HPDE6-E6E7 (cell line): Measurements from ENCODE around the gene GSK3B.

Source experiments
- DNase-seq: peaks from one replicate; pipeline ENCODE4 v3.0.0; 2011; ENCODE audit warnings: missing footprints; ENCODE audit errors: extremely low spot score

GSK3B gene

DNA sequence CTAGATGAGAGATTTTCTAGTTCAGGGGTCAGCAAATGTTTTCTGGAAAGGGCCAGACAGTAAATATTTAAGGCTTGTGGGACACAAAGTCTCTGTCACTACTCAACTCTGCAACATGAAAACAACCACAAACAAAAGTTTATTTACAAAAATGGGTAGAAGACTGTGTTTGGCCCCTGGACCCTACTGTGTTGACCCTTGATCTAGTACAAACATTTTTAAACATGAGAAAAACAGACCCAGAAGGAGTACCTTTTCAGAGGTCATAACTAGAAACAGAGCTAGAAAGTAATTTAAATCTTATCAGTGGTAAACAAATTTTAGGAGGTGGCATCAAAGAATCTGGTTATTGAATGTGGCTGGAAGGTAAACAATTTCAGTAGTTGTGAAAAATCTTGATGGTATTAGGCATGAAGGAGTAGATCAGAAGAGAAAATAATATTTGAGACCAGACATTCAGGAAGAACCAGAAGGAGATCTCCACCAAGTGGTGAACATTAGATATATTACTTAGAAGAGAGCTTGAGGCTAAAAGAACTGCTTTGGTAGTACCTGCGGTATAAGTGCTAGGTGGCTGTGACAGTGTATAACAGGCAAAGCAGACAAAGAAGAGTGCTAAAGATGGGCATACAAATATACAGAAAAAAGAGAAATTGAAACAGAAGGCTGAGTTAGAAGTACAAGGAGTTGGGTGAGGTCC lies 210.6 kb downstream of the GSK3B start:
- no peak for DNase-seq

DNA sequence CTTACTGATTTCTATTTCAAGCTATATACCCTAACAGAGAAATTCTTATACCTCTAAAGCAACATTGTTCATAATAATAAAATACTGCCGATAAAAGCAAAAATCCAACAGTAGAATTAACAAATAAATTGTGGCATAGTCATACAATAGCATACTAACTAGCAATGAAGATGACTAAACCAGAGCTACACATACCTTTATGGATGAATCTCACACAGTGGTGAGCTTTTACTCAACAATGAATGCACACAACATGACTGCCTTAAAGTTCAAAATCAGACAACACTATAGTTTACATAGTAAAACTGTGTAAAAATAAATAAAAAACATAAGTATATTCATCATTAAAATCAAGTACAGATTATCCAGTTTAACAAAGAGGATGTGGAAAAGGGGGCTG lies 213.3 kb downstream of the GSK3B start:
- no peak for DNase-seq

DNA sequence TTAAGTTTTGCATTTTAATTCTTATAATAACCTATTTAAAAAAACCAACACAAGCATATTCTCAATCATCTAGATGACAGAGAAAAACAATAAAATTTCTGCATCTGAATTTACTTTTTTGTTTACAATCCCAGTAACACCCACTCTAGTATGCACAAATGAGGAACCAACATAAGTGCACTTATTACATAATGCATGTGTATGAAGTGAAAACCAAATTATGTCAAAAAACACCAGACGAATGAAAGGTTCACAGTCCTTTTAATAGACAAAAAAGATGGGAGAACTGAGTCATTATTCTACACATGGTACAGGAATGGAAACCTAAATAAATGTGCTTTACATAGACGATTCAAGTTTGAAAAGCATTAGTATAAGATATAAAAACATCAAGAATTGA lies 220.6 kb downstream of the GSK3B start:
- no peak for DNase-seq

DNA sequence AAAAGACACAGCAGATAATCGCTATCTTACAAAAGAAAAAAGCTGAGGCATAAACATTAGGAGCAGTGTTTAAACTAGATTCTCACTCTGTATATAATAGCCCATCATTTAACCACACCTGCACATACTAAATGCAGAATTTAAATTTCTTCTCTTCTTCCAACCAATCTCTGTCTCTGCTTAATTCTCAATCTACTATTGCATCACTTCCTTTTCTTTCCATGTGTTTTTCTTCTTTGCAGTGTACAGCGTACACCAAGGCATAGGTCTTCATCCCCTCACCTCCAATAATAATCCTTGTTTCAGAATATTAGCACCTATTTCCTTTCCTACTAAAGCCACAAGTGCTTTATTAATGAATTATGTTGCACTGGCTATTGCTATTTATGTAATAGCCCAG lies 221.5 kb downstream of the GSK3B start:
- DNase-seq, result no peak

DNA sequence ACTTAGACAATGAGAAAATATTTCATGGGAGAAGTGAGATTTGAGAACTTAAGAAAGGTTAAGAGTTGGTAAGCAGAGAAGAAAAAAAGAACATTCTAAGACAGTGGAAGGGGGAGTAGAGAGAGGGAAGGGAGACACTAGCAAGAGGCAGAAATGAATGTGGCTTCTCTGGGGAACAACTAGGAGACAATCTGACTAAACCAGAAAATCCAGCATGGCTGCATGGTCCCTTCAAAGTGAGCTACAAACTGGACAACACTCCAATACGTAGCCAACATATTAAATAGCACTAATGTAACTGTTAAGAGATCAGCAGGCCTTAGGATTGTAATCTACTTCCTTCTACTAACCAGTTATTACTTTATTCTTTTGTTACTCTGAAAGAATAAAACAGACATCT lies 222.7 kb downstream of the GSK3B start:
- DNase-seq, result no peak

DNA sequence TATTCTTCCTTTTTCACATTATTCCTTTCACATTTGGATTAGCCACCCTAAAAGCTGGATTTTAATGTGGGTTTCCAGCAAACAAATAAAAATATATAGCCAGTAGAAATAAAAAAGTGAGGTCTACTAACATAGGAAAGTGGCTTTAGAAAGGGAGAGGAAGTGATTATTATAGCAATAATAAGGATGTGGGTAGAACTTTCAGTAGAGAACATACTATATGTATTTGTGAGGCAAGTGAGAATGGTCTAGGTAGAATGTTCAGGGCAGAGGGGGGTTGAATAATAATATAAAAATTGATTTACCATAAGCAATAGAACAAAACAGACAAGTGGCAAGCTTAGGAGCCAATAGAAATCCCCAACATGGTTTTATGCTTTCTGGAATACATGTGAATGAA lies 223.7 kb downstream of the GSK3B start:
- no peak for DNase-seq

DNA sequence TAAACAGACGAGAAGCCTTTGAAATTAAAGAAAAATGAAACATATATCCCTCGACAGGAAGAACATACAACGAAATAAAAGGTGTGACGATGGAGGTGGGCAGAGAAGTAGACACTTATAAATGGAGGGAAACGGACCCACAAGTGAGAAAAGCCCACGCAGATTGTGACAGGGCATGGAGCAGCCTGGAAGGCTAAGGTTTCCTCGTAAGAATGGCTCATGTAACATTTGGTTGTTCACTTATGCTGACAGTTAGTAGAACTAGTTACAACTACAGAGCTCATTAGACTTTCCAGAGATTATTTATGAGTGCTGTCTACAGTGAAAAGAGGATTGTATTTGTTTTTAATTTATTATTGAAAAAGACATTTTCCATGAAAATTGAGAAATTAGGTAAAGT lies 229.8 kb downstream of the GSK3B start:
- DNase-seq, result no peak

DNA sequence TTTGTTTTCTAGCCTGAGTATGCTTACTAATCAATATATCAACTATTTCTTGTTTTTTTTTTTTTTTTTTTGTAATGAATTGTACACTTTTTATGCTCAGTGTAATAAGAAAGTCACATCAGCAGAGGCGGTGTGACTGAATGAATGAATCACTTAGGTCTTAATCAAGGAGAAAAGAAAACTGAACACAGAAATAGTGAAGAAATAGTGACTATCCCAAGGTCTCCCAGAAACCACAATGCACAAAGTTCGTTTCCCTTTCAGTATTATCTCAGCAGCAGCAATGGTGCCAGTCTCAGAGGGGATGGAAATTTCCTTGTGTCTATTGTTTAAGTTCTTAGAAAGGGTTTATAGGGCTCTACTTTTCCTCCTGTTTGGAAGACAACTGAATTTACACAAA lies 231.6 kb downstream of the GSK3B start:
- DNase-seq, result no peak

DNA sequence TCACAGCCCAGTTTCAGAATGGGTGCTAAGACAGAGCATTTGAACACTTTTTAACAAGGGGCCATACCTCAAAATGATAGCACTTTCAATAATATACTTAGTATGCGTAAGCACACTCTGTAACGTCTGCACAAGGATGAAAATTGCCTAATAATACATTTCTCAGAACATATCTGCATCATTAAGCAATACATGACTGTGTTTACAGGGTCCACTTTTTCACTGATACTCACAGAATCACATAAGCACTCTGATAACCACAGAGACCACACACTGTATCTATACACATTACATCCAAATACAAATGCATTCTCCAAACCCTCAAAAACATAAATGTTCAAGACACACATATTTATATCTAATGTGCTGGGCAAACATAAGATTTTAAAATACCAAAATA lies 232.6 kb downstream of the GSK3B start:
- no peak for DNase-seq

DNA sequence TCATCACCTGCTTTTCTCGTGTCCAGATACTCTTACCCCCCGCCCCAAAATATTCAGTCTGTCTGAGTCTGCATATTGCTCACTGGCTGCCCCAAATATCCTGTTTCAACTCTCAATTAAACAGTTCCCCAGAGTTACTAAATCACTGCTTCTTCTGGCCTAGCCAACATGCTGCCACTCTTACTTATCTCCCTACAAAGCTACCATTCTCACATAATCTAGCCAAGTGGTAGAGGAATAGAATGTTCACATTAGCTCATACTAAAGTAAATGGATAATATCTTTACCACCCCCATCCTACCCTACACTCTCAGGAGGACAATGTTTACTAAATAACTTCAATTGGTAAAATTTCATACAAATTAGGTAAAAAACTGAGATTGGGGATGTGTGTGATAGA lies 234.5 kb downstream of the GSK3B start:
- no peak for DNase-seq

DNA sequence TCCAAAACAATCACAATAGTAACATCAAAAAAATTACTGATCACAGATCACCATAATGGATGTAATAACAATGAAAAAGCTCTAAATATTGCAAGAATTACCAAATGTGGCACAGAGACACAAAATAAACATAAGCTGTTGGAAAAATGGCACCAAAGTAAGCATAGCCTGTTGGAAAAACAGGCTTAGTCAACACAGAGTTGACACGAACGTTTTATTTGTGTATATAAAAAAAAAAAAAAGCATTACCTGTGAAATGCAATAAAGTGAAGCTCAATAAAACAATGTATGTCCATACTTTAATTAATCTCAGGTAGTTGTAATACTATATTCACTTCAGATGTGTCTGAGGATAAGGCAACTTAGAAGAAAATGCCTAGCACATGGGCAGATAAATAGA lies 235.3 kb downstream of the GSK3B start:
- DNase-seq, result no peak

DNA sequence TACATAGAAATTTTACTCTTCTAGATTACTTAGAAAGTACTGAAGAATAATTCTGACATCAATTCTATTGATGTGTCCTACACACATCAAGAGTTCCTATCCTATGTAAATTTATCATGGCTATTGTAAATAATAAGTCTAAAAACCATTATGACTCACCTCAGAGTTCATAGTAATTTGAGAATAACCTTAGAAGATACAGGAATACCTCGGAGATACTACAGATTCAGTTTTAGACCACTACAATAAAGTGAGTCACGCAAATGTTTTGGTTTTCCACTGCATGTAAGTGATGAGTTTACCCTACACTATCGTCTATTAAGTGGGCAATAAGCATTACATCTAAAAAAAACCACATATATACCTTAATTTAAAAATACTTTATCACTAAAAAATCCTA lies 237.6 kb downstream of the GSK3B start:
- DNase-seq, result no peak

DNA sequence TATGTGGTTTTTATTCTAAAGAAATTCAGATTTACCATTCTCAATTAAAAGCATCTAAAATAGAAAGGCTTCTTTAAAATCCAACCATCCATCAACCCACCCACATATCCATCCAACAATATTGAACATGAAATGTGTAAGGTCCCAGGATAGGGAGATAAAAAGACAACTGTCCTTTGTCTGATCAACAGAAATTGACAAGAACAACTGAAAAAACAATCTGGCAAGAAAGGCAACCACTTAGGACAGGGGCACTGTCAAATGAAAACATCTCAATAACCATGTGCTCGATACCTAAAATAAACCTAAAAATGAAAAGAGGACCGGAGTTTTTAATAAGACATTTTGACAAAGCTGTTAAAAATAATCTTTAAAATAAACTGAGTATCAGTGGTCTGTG lies 245.1 kb downstream of the GSK3B start:
- no peak for DNase-seq

DNA sequence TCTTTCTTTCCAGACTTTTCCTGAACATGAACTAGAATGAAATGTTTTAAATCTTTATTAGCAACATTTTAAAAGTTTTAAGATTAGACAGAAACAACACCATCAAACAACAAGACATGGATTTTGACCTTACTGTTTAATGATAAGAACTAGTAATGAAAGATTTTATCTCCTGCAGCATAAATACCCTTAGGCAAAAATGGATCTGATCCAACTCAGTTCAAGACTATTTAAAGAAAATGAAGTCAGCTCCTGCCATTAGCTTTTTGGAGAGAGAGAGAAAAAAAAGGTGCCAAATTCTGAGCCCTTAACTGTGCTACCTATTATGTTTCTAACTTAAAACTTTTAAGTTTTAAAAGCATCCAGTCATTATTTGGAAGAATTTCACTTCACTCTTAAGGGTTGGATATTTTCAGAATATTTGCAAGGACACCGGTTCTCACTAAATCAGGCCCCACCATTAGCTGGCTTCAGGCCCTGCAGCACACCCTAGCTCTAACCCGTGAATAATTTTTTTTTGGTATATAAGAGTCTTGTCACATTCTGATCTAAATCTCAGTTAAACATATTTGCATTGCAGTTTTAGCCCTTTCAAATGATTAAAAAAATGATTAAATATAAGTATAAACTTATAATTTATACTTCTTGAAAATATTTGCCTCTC lies 252.3 kb downstream of the GSK3B start:
- DNase-seq, result no peak

DNA sequence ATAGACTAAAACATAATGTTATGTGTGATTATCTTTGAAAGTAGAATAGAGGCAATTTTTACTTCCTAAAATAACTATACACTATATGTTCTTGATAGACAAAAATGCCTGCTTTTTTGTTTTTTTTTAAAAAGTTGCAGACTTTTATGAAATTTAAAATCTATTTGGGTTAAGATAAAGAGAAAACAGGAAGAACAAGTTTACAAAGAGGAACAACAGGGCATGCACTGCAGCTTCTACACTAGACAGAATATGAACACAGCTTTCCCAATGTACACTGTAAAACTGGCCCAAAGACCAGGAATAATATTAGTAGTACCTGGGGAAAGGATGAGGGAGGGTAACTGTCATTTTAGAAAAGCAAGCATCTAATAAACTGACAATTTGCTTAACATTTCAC lies 258.7 kb downstream of the GSK3B start:
- no peak for DNase-seq

DNA sequence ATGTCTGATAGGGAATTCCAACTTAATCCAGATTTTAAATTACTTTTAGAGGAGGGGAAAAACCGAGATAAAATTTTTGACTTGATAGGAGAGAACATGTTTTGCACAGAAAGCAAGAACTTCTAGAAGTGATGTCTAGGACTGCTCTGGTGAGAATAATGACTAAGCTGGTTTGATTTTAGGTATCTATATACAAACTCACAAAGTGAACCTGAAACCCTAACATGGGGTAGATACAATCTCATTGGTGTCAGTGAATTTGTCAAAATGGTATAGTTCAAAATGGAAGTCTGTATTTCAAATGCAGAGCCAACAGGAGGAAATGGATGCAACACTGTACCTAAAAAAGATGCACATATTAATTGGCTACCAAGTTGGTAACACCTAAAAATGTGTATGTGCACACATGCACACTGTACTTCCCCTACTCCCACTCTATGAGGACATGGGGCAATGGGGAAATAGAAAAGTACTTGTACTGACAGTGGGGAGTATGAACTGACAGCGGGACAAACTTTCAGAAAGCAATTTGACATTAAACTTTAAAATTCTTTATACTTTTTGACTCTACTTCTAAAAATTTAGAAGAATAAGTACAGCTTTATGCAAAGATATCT lies 259.4 kb downstream of the GSK3B start:
- DNase-seq, result no peak

DNA sequence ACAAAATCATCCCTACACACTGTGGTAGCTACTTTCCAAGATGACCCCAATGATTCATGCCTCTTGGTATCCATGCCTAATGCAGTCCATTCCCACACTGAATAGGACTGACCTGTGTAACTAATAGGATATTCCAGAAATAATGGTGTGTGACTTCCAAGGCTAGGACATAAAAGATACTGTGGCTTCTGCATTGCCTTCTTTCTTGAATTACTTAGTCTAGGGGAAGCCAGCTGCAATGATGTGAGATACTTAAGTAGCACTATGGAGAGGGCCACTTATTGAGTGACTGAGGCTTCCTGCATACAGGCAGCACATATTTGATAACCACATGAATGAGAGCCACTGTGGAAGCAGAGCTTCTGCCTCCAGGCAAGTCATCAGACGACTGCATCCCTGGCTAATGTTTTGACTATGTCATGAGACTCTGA lies 262.3 kb downstream of the GSK3B start:
- DNase-seq, result no peak

DNA sequence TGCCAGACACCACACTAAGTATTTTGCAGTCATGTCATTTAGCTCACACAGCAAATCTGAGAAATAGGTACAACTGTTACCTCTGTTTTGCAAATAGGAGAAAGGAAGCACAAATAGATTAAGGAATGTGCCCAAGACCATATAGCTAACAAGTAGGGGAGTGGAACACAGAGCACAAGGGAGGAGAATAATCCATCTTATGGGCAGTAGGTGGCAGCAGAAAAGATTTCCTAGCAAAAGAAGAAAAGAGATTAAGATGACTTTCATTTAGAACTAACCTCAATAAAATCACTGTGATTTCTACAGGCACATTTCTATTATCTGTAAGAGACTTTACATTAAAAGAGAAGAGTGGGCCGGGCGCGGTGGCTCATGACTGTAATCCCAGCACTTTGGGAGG lies 263.2 kb downstream of the GSK3B start:
- DNase-seq, result no peak

DNA sequence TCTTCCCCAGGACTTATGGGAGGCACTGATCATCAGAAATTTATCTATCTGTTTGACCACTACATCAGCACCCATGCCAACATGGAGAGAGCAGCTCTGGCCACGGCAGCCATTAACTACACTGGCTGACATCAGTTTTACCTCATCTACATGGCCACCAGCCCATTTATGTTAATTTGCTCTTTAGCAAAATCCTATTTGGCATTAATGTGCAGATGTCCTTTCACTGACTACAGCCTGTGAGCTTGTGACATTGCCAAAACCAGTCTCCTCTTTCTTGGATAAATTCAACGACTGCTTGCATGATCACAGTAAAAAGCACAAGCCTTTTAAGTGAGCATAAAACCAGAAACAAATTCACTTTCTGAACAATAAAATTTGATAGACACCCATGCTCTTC lies 264.8 kb downstream of the GSK3B start:
- no peak for DNase-seq

DNA sequence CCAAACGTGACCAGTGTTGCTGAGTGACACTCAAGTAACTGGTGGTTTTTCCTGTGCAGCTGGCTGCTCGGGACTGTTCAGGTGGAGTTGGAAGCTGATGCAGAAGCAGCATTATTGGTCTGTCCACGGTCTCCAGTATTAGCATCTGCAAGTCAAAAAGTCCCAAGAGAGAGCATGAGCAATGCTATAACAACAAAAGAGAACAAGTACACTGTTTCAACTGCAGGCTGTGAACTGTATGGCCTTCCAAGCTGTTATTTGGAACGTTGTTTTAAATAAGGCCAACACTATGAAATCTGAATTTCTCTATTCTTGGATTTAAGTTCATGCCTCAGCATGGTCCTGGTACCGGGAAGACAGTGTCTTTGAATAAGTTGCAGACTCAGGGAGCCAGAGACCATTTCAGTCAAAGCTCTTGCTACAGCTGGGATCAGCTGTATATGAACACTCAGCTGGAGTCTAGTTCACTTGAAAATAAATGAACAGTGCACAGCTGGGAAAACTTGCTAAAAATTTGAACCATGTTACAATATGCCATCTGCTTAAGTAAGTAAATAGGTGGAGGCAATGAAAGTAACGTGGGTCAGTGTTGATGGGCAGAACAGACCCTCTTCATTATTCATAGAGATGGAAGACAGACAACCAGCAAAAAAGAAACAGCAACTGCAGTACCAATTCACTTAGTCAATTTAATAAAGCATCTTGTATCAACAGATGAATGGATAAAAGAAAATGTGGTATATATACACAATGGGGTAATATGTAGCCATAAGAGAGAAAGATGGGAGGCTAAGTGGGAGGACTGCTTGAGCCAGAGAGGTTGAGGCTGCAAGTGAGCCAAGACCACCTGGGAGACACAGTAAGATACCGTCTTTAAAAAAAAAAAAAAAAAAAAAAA lies 267.3 kb downstream of the GSK3B start:
- DNase-seq, result no peak

DNA sequence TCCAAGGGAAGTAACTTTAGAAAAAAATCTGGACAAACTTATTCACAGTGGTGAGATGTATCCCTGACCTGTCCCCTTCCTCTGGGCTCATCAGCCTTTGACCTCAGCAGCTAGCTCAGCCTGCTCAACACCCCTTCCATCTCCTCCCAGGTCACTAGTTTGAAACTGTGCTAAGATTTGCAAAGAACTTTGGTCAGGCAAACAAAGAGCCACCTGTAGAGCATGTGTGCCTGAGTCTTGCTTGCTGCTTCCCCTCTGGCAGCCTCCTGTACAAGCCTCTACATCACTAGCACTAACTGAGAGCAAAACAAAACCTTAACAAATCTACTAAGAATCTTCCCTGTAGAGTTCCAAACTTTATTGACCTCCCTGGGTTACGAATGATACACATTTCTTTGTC lies 268.4 kb downstream of the GSK3B start:
- DNase-seq, result no peak

DNA sequence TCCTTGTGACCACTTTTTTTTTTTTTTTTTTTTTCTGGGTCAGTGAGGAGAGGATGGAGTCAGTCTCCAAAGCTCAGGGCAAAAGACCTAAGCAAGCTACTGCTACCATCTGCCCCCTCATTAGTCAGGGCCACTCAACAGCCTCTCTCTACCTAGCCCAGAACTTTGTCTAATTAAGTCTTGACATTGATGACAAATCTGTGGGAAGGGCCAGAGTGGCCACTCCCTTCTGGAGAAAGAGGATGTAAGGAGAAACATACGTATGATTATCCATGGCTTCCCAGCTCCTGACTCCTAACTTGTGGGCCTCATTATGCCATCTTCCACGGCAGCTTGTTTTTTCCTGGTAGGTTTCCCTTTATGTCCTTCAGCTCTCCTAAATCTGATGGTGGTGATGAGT lies 274.4 kb downstream of the GSK3B start:
- DNase-seq, result no peak
